AG09319 (cell line): ENCODE data around the gene RNU2-1.

Source experiments
- DNase-seq: peaks from one replicate; pipeline ENCODE4 v3.0.0-alpha.2; 2010; ENCODE audit warnings: low read depth; ENCODE audit errors: extremely low read depth
- TF ChIP-seq, protein P1 (sequence below): IDR thresholded peaks from 2 replicates; pipeline ENCODE4 v1.5.1; 2011; ENCODE audit warnings: low read depth, mild to moderate bottlenecking, inconsistent platforms, low read length, moderate library complexity

The RNU2-1 gene

DNA sequence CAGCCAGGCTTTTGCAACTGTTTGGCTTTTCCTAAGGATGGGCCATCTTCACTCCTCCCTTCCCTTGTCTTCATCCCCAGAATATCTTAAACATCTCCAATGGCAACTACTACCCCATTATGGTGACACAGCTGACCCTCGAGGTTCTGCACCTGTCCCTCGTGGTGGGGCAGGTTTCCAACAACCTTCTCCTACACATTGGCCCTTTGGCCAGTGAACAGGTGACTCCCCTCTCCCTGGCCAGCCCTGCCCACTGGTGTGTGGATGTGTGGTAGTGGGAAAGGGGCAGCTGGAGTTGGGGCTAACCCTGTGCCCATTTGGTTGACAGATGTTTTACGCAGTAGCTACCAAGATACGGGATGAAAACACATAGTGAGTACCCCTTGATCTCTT, 17.4 kb downstream of the RNU2-1 start:
- TF ChIP-seq, protein P1, sequence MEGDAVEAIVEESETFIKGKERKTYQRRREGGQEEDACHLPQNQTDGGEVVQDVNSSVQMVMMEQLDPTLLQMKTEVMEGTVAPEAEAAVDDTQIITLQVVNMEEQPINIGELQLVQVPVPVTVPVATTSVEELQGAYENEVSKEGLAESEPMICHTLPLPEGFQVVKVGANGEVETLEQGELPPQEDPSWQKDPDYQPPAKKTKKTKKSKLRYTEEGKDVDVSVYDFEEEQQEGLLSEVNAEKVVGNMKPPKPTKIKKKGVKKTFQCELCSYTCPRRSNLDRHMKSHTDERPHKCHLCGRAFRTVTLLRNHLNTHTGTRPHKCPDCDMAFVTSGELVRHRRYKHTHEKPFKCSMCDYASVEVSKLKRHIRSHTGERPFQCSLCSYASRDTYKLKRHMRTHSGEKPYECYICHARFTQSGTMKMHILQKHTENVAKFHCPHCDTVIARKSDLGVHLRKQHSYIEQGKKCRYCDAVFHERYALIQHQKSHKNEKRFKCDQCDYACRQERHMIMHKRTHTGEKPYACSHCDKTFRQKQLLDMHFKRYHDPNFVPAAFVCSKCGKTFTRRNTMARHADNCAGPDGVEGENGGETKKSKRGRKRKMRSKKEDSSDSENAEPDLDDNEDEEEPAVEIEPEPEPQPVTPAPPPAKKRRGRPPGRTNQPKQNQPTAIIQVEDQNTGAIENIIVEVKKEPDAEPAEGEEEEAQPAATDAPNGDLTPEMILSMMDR = no peak
- no peak for DNase-seq

DNA sequence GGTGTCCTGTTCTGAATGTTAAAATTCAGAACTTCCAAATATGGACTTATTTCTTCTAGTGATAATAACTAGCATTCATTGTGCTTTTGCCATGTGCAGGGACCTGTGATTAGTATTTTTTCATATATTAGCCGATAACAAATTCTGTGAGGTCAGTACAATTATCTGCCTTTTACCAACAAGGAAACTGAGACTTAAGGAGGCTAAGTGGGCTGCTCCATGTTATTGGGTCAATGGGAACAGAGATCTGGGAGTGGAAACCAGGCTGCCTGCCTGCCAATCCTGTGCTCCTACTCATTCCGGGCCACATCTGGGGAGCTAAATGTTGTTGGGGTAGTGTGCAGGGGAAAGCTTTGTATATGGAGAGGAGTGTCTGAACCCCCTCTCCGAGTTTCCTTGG, 18.4 kb downstream of the RNU2-1 start:
- TF ChIP-seq, protein P1 = no peak
- no peak for DNase-seq

DNA sequence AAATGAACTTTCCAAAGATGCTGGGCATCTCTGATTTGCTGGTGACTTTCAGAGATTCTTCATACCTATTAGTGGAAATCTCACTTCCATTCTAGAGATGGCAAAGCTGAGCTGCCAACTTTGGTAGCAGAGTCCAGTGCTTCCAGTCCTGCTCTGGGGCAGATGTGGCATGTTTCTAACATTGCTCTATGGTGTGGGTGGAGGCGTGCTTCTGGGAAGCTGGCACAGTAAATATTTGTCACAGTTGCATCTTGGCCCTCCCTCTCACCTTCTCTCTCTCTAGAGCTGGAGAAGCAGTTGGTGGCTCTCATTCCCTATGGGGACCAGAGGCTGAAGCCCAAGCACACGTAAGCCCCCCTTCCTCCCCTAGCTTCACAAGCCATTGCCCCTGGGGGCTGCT, 20.2 kb downstream of the RNU2-1 start:
- no peak for DNase-seq
- TF ChIP-seq, protein P1 = no peak

DNA sequence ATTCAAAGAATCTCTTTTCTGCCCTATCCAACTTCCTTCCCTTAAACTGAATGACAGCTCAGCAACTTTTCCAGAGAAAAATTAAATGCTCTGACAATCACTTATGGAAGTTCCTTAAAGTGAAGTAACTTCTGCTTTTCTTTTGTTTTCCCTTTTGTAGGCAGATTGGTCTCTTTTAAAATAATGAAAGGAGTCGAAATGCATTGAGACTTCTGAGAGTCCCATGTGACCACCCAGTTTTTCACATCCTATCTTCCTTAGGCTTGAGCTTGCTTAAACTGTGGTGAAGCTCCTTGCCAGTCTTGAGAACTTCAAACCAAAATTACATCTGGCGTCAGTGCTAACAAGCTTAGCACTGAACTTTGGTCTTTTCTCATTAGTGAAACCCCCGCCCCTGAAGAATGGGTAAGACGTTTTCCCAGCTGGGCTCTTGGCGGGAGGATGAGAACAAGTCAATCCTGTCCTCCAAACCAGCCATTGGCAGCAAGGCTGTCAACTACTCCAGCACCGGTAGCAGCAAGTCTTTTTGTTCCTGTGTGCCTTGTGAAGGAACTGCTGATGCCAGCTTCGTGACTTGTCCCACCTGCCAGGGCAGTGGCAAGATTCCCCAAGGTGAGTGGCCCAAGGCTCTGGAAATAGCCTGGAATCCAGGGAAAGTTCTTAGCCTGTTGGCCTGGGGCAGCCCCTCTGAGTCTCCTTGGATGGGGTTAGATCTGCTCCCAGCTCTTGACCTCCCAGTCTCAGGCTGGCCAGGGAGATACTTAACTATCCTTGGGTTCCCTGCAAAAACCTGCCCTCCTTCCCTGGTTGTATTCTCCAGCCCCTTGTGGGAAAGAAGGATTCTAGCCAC, 20.9 kb downstream of the RNU2-1 start:
- no peak for DNase-seq
- TF ChIP-seq, protein P1 = no peak

DNA sequence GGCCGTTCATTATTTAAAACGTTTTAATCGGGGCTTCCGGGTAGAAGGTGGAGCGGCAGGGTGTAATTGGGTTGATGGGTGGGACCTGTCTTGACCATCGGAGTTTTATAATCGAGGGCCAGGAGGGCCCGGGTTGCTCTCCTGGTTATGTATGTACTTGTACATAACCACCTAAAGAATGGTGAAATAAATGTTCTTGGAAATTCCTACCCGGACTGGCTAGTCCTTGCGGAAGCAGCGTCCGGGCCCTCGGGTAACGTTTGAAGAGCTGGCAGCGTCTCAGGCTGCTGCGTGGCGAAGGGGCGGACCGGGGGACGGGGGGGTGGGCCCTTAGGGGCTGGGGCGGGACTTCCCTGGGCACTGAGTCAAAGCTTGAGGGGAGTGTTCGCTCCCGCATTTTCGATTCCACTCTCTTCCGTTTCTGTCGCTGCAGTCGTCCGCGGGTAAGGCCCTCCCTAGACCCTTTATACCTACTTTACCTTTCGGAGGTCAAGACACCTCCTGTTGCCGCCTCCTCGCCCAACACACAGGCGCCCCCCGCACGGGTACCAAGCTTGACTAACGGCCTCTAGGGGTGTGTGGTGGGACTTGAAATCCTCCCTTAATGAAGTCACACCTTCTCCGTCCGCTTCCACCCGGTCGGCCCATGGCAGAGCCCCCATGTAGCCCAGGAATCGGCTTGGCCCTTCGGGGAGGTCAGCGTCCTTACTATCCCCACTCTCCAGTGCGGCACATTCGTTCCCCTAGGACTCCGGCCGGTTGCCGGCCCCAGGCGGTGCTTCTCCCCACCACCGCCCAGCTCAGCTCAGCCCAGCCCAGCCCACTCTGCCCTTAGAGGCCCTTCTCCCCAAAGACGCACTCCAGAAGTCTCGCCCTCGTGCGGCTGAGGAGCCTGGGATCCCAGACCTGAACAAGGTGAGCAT, 22.0 kb downstream of the RNU2-1 start, which contains the start of gene TMEM106A:
TMEM106A (plus strand) TSS at position 396 of the 923 bp plus-strand sequence. CDS start 1,167 bp downstream, outside the sequence.
- DNase-seq = peak; percentile 69

DNA sequence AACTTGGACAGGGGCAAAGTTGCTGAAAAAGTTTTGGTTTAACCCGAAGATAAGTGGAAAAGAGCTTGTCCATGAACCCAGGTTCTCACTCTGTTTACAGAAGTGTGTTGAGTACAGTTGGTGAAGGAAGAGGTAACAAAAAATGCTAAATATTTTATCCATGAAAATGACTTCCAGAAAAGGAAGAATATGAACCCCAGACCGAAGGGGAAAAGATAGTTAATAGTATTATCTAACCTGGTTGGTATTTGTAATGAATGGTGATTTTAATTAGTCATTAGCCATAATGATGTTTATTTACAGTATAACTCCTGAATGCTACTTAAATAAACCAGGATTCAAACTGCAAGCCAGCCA, 22.7 kb downstream of the RNU2-1 start:
- DNase-seq = no peak
- TF ChIP-seq, protein P1 = no peak

More for the DNA sequence above, 22.0 kb downstream of the RNU2-1 start, which contains the start of gene TMEM106A:
- TF ChIP-seq, protein P1 = peak; percentile 34
